ENCODE results near the gene CSMD2.

CSMD2 gene

DNA sequence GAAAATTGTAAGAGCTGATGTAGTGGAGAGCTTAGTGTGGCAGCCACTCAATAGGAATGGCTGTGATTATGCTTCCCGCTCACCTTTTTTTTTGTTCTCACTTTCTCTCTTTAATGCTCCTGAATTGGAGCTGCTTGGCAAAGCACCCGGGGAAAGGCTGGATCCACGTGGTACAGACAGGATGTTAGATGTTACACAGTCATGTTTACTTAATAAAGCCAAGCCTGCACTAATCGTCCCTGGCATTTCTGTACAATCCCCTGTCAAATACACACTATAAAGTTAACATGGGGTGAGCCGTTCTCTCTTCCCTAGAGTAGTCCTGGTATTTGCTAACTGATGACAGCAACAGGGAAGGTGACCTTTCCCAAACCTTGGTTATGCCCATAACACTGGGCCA, 504.8 kb downstream of the CSMD2 start:
- in situ Hi-C loops (cut with MboI; ENCODE audit: low sequenced_read_pairs), result no loop called here

DNA sequence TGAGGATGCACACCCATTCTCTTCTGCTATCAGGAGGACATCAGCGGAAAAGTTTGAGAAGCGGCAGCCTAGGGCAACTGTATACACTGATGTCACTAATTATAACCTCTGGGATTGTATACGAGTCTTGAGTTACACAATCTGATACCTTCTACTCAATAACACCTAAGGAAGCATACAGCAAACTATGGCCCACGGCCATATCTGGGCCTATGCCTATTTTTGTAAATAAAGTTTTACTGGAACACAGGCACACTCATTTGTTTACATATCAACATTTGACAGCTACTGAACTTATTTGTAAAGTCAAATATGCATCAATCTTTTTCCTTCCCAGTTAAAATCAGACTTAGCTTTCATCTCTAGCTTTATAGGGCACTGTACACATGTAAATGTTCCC, 505.4 kb downstream of the CSMD2 start:
- in situ Hi-C loops (cut with MboI; ENCODE audit: low sequenced_read_pairs), result no loop called here

DNA sequence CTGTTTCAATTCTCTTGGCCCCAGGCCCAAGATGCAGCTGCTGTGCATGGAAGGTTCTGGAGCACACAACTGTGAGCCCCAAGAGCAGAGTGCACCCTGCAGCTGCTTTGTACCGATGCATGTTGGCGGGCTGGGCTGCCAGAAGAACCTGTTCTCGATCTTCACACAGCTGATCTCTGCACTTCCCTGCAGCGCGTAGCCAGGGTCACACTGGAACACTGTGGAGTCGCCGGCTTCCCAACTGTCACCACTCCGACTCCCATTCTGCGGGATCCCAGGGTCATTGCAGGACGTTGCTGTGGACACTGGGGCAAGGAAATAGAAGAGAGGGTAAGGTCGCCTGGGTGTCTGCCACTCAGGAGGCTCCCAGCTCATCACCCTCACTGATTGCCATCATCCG, 507.2 kb downstream of the CSMD2 start:
- in situ Hi-C loops (cut with MboI; ENCODE audit: low sequenced_read_pairs), result no loop called here

DNA sequence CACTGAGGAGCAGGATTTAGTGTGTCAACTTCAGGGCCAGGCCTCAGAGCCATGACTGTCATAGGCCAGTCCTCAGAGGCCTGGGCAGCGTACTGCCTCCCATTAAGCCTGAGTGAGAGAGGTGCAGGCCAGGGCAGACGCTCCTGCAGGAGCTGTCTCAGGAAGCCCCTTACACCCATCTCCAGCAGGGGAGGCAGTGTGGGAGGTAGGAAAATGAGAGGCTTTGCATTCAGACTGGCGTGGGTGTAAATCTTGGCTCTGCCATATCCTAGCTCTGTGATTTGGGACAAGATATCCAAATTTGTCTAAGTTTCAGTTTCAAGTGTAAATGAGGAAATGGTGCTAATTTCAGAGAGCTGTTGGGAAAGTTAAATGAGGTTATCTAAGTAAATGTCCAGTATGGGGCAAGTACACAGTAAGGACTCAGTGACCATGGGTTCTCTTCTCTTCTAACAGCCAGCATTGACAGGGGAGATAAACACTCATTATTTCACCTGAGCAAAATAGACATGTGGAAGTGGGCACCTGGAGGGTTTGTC, 508.5 kb downstream of the CSMD2 start:
- in situ Hi-C loops (cut with MboI; ENCODE audit: low sequenced_read_pairs), result no loop called here

DNA sequence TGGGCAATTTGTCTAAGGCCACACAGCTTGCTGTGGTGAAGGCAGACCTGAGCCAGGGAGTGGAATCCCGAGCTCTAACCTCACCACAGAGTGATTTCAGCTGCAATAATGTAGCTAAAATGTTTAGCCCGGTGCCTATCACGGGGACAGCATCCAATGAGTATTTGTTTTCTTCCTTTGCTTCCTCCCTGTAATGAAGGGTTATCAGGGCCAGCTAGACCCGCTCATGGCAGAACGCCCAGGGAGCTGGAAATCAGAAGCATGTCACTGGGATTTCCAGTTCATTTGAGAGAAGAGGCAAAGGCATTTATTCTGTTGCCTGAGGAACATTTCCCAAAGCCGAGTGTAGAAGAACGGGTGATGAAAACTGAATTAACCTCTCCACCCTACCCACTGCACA, 509.5 kb downstream of the CSMD2 start:
- in situ Hi-C loops (cut with MboI; ENCODE audit: low sequenced_read_pairs), result no loop called here

DNA sequence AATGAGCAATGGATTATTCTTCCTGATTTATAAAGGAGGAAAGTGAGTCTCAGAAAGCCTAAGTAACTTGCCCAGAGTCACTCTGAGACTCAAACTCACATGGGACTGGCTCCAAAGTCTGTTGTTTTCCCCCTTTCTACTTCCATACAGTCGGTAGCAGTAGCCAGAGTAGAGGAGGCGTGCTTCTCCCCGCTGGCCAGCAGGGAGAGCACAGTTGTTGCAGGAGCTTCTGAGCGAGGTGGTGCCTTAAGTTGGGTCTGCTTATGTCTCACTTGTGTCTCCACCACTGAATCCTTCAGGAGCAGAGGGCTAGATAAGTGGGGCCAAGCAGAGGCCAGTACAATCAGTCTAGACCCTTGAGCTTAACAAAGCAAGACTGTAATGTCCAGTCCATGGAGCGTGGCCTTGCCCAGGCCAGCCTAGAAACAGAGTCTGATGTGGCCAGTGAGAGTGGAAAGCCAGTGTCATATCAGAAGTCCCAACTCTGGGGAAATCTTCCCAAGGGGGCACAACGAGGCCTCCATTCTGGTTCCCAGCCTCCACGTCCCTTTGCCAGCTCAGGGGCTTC, 510.7 kb downstream of the CSMD2 start:
- in situ Hi-C loops (cut with MboI; ENCODE audit: low sequenced_read_pairs), result no loop called here

DNA sequence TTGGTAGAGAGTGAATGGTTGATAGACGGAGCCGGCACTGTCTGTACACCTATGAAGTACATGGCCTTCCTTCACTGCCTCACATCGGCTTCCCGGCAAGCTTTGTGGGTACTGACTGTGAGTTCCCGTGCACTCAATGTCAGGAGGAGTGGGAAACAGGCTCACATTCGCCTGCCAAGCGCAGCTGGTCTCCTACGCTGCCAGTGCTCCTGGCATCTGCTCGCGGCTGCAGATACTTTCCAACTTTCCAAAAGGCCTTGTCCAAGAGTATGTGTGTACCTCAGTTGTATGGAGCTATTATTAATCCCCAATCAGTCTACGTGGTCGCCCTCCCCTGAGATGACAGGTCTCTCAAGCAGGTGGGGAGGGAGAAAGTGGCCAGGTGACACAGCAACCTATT, 511.8 kb downstream of the CSMD2 start:
- in situ Hi-C loops (cut with MboI; ENCODE audit: low sequenced_read_pairs), result no loop called here

DNA sequence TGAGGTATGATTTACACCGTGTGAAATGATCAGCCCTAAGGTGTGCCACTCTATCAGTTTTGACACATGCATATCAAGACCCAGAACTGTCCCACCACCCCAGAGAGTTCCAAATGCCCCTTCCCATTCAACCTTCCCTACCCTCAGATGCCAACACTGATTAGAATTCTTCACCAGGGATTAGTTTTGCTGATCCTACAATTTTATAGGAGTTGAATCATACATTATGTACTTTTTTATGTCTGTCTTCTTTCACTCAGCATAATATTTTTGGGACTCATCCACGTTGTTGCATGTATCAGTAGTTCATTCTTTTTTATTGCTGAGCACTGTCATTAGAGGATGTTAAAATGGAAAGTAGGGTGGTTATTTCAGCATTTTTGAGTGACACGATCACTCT, 514.3 kb downstream of the CSMD2 start:
- in situ Hi-C loops (cut with MboI; ENCODE audit: low sequenced_read_pairs), result no loop called here

DNA sequence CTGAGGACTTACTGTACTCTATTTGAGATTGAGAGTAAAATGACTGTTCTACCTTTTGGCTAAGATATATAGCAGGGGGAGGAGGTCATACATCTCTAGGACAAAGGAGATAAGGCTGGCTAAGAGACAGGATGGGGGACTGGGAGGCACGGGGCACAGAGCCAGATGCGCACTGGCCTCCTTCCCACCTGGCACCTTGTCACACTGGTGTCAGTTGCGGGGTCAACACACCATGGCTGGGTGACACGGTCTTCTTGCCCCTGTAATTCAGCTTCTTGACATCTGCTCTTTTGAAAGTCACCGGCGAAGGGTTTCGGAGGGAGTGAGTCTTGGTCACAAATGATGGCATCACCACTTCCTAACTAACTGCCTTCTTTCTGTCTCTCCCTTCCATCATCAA, 515.3 kb downstream of the CSMD2 start:
- in situ Hi-C loops (cut with MboI; ENCODE audit: low sequenced_read_pairs), result loop anchor here (25.0 kb wide), 1 partner anchor 938 kb away; no protein-coding TSS in a partner anchor

DNA sequence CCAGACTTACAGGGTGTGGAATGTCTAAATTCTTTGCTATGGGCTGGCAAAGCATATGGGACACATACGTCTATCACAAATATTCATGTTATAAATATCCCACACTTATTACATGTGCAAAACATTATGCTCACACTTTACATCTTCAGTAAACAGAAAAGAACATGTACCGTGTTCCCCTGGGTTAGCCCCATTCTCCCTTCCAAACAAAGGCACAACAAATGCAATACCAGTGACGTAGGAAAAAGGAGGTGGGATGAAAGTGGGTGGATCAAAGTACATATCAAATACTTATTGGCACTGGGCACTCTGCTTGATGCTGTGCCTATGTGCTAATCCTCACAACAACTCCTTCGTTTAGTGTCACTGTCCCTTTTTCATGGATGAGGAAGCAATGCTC, 521.8 kb downstream of the CSMD2 start:
- in situ Hi-C loops (cut with MboI; ENCODE audit: low sequenced_read_pairs), result loop anchor here (25.0 kb wide), 1 partner anchor 944 kb away; no protein-coding TSS in a partner anchor

DNA sequence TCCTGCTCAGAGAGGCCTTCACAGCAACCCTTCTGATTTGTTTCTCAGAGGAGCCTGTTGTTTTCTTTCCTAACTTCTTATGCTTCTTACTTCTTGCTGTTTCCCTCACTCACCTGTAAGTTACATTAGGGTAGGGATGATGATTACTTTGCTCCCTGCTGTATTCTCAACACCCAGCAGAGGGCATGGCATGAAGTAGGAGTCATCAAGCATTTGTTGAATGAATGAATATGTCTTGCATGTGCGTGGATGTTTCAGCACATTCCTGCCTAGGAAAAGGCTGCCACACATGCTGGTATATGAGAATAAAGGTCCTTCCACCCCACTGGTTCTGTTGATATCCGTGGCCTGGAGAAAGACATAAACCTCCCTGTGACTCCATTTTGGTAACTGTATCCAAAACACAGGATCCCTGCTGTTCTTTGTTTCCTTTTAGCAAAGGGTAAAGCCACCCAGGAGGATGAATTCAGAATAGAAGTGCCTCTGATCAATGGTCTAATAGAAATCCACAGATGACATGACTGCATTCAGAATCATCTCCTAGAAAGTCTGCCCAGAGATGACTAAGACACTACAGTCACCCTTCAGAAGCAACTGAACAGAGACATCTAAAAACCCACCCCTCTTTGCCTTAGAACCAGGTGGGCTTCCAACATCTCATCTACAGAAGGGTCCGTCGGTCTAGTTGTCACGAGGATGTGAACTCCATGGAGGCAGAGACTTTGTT, 523.8 kb downstream of the CSMD2 start:
- in situ Hi-C loops (cut with MboI; ENCODE audit: low sequenced_read_pairs), result loop anchor here (25.0 kb wide), 1 partner anchor 946 kb away; no protein-coding TSS in a partner anchor

DNA sequence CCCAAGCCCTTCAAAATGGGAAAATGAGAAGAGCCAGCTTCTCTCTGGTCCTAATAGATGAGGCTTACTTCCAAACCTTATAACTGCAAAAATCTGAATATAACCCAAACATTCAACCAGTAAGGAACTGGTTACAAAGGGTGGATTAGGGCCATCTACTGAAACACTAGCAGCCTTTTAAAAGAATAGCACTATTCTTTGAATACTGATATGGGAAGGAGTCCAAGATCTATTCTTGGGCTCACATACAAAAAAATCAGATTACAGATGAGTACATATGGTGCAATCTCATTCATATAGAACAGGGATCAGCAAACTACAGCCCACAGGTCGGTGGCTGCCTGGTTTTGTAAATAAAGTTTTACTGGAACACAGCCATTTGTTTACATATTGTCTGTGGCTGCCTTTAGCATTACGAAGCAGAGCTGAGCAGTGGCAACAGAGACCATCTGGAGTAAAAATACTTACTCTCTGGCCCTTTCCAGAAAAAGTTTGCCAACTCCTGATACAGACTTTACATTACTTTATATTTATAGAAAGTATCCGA, 524.8 kb downstream of the CSMD2 start:
- in situ Hi-C loops (cut with MboI; ENCODE audit: low sequenced_read_pairs), result loop anchor here (25.0 kb wide), 1 partner anchor 947 kb away; no protein-coding TSS in a partner anchor

DNA sequence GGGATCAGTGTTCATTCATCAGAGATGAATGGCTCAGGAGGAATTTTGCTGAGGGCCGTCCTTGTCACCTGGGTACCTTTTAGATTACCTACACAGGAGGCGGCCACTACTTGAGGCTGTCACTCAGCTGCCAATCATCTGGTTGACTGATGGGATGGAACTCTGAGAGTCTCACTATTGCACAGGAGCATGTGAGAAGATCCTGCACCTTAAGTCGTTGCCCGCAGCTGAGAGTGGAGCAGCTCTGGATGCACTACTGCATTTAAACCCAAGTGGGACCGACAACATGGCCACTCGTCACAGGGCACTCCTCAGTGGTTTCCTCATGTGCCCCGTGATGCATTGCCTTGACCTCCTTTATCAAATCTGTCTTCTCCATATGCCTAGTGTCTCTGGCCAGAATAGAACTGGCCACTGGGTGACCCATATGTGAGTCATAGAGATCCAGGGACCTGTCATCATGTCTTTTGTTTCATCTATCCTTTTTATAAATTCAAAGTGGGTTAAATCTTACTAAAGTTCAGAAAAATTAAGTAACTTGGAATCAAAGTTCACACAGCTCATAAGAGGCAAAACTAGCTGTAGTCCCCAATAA, 527.1 kb downstream of the CSMD2 start:
- in situ Hi-C loops (cut with MboI; ENCODE audit: low sequenced_read_pairs), result loop anchor here (25.0 kb wide), 1 partner anchor 949 kb away; no protein-coding TSS in a partner anchor

DNA sequence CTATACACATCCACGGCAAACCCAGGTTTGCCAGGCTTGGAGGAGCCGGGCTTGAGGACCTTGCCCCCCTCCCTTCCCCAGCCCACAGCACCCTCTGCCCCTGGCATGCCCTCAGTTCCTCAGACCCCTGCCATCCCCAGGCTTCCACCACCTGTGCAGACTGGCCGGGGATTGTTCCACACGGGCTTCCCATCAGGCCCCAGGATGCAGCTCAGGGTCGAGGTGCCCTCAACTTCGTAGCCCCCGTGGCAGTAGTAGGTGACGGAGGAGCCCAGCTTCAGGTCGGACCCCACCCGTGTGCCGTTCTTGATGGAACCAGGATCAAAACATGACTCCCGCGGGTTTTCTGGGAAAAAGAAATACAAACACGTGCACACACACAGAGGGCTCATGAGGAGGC, 528.8 kb downstream of the CSMD2 start:
- in situ Hi-C loops (cut with MboI; ENCODE audit: low sequenced_read_pairs), result loop anchor here (25.0 kb wide), 1 partner anchor 951 kb away; no protein-coding TSS in a partner anchor

DNA sequence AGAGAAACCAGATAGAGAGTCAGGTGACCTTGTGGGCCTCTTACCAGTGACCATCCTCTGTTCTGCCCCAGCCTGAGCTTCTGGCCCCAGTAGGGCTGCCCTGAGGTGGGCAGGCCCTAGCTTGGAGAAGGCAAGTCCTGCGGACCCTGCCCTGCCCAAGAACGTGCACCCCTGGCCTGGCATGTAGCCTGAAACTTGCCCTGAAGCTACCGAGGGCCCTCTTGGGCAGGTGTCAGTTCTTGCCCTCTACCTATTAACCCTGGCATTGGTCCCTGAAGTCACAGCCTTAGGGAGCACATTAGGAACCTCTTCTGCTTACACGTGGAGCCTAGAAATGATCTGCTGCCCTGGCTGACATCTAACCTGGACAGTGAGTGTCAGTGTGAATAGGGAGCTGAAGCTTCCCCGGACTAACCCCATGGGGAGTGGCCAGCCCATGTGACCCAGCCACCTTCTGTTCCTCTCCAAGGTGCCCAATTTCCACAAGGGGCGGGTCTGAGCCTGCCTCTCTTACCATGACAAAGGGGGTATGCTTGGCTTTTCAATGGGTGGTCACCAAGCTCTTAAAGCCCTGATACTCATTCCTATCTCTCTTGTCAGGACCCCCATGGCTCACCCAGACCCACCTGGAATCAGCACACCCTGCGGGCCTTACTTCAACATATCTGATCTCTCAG, 529.6 kb downstream of the CSMD2 start:
- in situ Hi-C loops (cut with MboI; ENCODE audit: low sequenced_read_pairs), result loop anchor here (25.0 kb wide), 1 partner anchor 952 kb away; no protein-coding TSS in a partner anchor

DNA sequence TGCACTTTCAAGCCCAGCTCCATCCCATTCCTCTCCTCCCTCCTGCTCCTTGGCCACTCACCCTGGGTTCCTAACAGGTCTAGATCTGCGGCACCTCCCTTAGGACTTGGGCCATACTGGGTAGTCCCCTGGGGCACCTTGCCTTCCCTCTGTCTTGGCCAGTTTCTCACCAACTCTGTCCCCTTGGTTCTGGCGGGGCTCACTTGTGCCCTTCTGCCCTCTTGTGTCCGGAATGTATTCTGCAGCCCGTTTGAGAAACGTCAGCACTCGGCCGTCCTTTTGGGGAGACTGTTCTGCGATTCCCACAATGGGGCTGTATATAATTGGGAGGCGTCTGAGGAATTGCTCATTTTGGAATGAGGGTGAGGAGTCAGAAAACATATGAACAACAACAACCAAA, 530.2 kb downstream of the CSMD2 start:
- in situ Hi-C loops (cut with MboI; ENCODE audit: low sequenced_read_pairs), result loop anchor here (25.0 kb wide), 1 partner anchor 952 kb away; no protein-coding TSS in a partner anchor

DNA sequence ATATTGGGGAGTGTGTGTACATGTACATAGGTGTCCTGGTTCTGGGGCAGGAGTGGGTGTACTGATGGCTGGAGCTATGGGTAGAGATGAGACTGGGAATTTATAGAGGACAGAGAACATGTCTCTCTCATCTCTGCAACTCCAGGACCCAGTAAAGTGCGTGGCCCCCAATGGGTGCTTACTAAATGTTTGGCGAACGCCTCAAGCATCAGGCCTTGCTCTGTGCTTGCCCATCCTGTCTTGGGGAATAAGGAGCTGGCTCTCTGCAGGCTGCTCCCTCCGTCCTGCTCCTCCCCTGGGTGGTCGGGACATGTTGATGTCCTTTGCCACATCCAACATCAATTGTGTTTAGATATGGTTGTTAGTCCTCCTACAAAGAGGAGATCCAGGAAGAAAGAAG, 530.9 kb downstream of the CSMD2 start:
- in situ Hi-C loops (cut with MboI; ENCODE audit: low sequenced_read_pairs), result loop anchor here (25.0 kb wide), 1 partner anchor 953 kb away; no protein-coding TSS in a partner anchor

DNA sequence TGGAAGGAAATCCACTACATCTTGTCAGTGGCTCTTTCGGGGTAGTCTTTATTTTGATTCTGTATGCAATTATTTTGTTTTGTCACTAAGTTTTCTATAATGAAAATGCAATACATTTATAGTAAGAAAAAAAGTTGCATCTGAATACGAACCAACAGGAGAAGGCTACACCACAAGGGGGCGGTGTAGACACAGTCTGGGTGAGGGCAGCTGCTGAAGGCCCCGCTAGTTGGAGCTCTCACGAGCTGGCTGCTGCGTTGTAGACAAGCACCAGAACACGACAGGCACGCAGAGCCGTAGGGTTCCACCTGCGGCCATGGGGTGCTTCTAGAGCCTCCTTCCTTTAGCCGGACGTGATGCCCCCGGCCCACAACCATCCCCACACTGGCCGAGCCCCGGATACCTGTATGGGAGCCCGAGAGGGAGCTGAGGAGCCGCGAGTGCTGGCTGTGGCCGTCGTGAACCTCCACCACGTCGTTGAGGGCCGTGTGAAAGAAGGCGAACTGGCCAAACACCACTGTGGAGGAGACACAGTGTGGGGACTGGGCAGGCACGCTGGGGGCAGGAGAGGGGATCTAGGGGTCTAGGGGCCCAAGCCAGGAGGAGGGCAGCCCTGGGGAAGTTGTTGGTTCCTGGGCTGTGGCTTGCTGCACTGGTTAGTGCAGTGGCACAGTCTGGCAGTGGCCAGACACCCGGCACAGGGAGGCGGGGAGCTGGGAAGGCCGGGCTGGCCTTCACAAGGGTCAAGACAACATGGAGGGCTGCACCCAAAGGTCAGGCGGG, 531.8 kb downstream of the CSMD2 start:
- in situ Hi-C loops (cut with MboI; ENCODE audit: low sequenced_read_pairs), result loop anchor here (25.0 kb wide), 1 partner anchor 954 kb away; no protein-coding TSS in a partner anchor

DNA sequence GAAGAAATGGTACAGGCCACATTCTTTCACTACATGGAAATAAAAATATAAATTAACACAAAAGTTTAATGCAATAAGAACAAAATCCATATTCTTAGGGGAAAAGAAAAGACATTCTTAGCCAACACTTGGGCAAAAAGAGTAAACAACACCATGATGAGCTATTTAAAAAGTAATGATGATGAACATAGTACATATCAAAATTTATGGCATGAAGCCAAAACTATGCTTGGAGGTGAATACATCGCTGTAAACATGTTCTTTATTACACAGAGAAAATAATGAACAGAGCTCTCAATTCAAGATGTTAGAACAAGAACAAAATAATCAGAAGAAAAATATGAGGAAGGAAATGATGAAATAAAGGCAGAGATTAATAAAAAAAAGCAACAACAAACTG, 534.3 kb downstream of the CSMD2 start:
- in situ Hi-C loops (cut with MboI; ENCODE audit: low sequenced_read_pairs), result loop anchor here (25.0 kb wide), 1 partner anchor 957 kb away; no protein-coding TSS in a partner anchor

DNA sequence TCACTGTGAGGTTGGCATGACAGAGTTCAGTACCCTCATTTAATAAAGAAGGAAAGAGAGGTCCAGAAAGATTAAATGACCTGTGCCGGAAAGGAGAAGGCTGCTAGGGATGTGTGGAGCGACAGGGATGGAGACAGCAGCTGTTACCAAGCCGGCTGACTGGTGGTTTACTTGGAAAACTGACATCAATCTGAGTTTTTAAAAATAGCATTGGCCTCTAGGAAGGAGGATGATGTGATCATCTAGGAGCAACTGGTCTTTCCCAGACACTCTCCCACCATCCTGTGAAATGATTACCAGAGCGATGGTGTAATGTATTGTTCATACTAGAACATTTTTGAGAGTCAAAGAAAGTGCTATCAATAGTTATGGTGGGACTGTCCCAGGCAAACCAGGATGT, 538.2 kb downstream of the CSMD2 start:
- in situ Hi-C loops (cut with MboI; ENCODE audit: low sequenced_read_pairs), result loop anchor here (25.0 kb wide), 1 partner anchor 960 kb away; no protein-coding TSS in a partner anchor
